LNCAP (cell line): ENCODE results near the gene TMEM97.

Experiments used
- CTCF ChIP-seq: fragments of 450-650 bp; IDR thresholded peaks from 2 replicates; pipeline ENCODE4 v1.5.1; 2017; ENCODE audit warnings: mild to moderate bottlenecking

Gene TMEM97

DNA sequence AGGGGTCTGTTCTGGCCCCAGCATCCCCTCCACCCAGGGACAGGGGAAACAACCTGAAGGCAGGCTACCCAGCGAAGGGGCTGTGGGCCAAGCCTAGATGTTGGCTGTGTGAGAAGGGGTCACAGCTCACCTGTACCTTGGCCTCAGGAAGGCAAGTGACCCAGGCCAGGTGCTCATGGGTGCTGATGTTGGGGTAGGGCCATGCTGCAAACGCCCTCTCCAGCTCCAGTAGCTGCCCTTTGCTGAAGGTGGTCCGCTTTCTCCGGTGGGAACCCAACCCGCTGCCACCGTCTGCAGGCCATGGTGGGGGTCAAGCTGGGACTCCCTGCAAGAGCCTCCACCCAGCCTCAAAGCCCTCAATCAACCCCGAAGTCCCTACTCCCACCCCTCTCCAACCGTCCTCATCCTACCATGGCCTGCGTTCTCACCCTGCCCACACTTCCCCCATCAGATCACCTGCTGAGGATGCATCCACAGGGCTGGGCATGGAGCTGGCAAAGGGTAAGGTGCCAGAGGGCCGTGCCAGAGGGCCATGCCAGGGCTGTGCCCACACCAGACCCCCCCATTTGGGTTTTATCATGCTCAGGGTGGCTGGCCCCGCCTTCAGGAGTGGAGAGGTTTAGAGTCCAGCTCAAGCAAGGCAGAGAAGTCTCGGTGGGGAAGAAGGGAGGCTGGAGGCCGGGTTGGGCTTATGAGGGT is 45.8 kb downstream of the TMEM97 start, which contains the start of gene SEBOX:
Gene SEBOX (minus strand): TSS at position 535 of the 699 bp plus-strand sequence. CDS start 48 bp downstream, at position 487.
- no peak for TF ChIP-seq CTCF

DNA sequence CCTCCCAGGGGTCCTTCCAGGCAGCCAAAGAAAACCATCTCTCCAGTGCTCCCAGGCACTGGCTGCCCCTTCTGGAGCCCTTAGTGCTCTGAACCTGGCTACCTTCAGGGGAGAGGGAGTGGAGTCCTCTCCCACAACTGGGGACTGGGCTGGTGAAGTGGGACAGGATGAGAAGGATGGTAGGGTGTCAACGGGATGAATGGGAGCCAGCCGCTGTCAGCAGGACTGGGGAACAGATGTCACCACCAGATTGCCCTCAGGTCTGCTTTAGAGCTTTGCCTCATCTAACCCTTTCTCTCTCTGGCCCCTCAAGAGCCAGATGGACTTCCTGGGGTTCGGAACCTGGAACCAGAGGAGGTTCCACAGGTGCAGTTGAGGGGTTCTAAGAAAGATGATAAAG is 46.5 kb downstream of the TMEM97 start:
- no peak for TF ChIP-seq CTCF

- TF ChIP-seq CTCF = no peak
Observed at GRCh38 chr17:28366605-28367004, 47.6 kb downstream of the TMEM97 start.

GRCh38 chr17:28367641-28368305 is 48.8 kb downstream of the TMEM97 start:
- no peak for TF ChIP-seq CTCF

DNA sequence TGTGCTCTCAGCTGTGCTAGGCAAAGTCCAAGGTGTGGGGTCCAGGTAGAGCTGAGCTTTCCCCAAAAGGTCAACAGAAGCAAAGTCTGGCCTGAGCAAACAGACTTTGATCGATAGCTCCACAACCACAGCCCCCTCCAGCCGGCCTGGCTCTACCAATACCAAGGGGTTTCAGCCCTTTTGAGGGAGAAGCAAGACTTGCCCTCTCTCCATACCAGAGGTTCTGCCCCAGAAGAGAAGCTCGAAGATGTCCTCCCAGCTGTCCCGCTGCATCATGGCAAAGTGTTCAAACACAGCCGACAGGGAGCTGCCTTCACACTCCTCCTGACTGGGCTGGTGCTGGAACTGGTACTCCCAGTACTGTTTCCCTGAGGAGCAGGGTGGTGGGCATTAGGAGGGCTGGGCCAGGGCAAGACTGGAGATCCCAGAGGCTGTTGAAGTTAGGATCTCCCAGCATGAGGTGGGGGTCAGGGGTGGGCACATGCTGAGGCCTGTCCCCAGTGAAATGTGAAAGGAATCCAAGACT is 49.4 kb downstream of the TMEM97 start:
- no peak for TF ChIP-seq CTCF

DNA sequence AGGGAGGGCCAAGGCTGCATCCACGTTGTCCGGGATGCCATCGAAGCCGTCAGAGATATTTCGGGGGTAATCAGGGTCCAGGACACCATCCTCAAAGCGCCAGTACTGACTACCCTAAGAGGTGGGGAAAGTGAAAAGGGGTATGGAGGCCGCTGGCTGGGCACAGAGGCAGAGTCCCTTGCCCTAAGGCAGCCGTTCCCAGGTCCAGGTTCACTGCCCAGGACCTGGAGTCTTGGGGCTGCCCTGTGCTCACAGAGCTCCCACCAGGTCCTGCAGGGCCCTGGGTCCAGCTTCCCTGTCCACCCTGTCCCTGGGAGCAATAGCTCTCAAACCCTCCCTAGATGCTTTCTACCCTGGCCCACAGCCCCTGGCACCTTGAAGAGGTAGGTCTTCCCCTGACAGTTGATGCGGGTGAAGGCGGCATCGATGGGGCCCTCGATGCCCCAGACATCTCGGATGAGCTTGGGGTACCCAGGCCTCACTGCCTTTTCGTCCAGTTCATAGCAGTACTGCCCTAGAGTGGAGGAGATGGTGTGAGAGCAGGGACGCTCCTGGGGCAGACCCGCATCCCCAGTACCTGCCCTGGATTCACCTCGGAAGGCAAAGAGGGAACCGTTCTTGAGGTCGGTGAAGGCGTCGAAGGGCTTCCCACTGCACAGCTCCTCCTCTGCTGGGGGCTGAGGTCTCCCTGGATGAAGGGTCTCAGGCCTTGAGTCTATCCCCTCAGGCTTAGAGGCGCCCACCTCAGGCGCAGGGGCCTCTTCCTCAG is 50.1 kb downstream of the TMEM97 start:
- no peak for TF ChIP-seq CTCF

- TF ChIP-seq CTCF = no peak
Observed at GRCh38 chr17:28369684-28370034, 50.7 kb downstream of the TMEM97 start.
